ENCODE data around the gene TMEM229B.

TMEM229B gene

GRCh38 chr14:67515386-67516079 is 27.0 kb upstream of the TMEM229B start:
- DNase-seq (ENCODE audit: low read depth in 2 of 3, low spot score in 2 of 3): no peak

DNA sequence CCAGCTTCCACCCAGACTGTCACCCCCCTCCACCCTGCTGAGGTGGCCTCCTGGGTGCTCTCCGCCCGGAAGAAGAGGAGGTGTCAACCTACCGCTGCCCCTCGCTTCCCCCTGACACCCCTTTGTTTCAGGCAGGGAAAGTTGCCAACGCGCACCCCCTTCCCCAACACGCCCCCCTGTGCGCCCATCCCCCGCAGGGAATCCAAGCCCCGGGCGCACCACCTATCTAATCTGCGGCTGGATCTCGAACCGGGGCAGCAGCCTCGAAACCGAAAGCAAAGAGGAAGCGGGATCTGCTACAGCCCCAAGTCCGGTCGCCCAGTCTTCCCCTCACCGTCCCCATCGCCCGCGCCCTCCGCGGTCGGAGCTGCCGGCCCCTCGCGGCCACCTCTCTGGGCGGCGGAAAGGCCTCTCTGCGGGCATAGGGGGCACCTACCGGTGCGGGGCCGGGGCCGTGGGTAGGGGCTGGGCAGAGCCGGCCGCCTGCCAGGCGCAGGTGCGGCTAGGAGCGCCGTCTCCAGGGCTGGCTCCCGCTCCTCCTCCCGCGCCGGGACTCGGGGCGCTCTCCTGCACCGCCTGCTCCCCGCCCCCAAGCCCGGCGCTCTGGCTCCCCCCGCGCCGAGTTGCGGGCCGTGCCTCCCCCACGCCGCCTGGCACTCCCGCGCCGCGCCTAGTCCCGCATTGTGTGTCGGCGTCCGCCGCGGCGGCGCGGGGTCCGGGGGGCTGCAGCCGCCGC is 26.3 kb upstream of the TMEM229B start:
- no peak for DNase-seq (ENCODE audit: low read depth in 2 of 3, low spot score in 2 of 3)

- no peak for DNase-seq (ENCODE audit: low read depth in 2 of 3, low spot score in 2 of 3)
Observed at GRCh38 chr14:67514203-67514607, 25.7 kb upstream of the TMEM229B start.

DNA sequence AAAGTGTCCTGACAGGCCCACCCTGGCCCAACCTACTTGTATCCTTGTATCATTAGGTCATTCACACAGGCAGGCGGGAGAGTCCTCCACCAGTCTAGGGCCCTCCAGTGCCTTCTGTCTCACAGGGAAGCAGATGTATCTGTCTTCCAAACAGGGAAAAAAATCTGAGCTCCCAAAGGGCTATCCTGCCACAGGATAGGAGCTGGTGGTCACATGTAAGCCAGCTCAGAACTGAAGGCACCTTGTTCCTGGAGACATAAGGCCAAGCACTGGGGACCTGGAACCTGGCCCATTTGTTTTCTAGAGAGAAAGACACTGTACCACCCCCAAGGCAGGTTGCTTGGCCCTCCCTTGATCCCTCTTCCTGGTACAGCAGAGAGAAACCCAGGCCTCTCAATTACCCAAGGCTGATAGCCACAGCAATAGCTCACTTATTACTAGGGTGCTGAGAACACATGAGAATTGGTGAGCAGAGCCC is 25.1 kb upstream of the TMEM229B start:
- DNase-seq (ENCODE audit: low read depth in 2 of 3, low spot score in 2 of 3): no peak

DNA sequence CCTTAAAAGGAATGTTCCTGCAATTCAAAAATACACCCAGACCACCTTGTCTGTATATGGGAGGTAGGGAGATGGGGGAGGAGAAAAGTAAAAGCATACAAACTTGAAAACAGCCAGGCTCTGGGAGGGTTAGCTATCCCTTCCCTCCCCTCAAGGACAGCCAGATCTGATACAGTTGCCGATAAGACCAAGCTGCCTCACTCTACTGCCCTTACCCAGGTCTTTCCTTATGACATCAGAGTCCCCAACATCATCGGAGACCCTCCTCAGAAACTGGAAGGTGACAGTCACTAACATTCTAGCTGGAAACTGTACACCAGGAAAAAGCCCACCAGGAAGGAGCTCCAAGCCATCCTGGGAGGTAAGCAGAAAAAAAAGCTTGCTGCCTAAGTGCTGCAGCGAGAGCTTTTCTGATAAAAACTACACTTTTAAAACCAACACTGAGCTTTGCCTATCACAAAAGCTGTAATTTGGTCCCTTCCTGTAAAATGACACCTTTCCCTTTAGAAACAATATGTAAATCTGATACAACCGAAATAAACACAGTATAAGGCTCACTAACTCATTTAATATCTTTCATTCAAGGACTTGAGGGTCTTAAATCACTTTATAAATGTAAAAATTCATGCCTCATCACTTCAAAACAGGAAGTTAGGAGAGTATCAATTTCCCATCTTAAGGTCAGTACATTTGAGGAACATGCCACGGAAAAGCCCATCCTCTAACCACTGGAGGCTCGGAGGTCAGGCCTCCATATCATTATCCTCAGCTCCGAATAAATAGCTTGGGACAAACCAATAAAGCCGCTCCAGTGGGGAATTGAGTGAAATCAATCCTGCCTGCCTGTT is 24.2 kb upstream of the TMEM229B start:
- no peak for DNase-seq (ENCODE audit: low read depth in 2 of 3, low spot score in 2 of 3)

GRCh38 chr14:67510836-67511235 is 22.3 kb upstream of the TMEM229B start:
- DNase-seq (ENCODE audit: low read depth in 2 of 3, low spot score in 2 of 3): no peak

DNA sequence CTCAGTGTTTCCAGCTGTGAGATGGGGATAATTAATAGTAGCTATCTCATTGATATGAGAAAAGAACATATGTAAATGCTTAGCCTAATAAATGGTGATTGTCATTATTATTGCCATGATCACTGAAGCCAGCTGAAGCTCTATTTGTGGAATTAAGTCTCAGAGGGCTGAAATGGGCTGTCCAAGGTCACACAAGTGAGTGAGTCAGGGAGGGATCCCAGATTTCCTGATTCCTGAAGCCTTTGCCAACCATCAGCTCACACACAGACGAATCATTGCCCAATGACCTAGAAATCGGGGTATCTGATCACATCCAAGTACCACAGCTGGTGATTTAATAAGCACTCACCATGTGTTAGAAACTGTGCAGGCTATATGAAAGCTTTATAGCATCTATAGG is 21.6 kb upstream of the TMEM229B start:
- no peak for DNase-seq (ENCODE audit: low read depth in 2 of 3, low spot score in 2 of 3)

- DNase-seq (ENCODE audit: low read depth in 2 of 3, low spot score in 2 of 3): no peak
Observed at GRCh38 chr14:67508956-67509355, 20.4 kb upstream of the TMEM229B start.

DNA sequence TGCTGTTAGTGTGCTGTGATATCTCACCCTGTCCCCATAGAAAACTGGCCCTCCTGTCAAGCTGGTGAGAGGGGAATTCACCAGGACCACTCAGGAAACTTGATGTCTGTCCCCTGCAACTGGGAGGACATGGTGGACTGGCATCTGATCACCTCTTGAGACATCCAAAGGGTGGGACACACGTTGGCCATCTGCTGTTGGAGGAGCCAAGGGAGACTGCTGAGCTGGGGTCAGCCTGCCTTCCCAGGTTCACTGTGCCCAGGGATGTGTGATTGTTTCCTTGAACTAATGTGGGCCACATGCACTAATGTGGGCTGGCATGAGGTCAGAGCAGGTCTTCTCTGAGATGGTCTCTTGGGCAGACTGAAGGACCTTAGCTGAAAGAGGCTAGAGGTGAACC is 16.7 kb upstream of the TMEM229B start:
- no peak for DNase-seq (ENCODE audit: low read depth in 2 of 3, low spot score in 2 of 3)

DNA sequence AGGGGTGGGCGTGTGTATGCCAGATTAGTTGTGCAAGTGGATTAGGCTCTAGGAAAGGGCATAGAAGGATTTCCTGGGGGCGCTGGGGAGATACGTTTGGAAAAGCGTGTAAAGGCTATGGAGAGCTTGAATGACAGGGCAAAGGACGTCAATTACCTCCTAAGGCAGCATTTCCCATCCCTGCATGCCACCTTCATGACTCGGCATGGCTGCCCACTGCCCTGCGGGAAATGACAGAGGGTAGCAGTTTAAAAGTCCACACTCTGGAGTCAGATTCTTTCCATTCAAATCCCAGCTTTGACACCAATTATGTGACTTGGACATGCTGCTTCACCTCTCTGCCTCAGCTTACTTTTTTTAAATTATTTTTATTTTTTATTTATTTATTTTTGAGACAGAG is 14.8 kb upstream of the TMEM229B start:
- no peak for DNase-seq (ENCODE audit: low read depth in 2 of 3, low spot score in 2 of 3)

- no peak for DNase-seq (ENCODE audit: low read depth in 2 of 3, low spot score in 2 of 3)
Observed at GRCh38 chr14:67502867-67503266, 14.3 kb upstream of the TMEM229B start.

DNA sequence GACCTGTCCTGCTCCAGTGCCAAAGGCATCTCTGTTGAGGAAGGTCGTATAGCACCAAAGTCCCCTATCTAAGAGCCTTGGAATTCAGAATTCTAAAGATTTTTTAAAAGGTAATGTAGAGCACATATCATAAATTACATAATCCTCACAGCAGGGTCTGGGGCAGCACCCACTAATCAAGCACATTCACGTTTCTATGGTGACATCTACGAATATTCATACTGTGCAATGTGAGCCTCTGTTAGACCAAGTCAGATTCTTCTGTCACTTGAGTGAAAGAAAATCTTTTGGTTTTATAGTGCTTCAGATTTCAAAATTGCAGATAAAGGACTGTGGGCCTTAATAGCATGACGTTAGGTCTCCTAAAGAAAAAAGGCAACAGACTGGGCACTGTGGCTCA is 13.1 kb upstream of the TMEM229B start:
- DNase-seq (ENCODE audit: low read depth in 2 of 3, low spot score in 2 of 3): no peak

- DNase-seq (ENCODE audit: low read depth in 2 of 3, low spot score in 2 of 3): no peak
Observed at GRCh38 chr14:67500981-67501380, 12.5 kb upstream of the TMEM229B start.

GRCh38 chr14:67497716-67498115 is 9.2 kb upstream of the TMEM229B start:
- DNase-seq (ENCODE audit: low read depth in 2 of 3, low spot score in 2 of 3): no peak

- DNase-seq (ENCODE audit: low read depth in 2 of 3, low spot score in 2 of 3): no peak
Observed at GRCh38 chr14:67497216-67497615, 8.7 kb upstream of the TMEM229B start.

DNA sequence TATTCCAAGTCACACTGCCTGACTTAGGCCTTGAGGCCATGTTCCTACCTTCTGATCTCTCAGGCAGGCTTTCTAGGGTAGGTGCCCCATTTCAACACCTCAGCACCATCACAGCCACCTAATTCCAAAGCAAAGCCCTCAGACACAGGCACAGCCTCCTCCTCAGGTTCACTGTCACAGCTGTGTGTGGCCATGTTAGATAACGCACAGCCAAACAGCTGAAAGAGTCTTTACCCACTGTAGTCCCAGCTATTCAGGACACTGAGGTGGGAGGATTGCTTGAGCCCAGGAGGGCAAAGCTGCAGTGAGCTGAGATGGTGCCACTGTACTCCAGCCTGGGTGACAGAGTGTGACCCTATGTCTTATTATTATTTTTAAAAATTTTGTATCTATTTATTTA is 7.3 kb upstream of the TMEM229B start:
- no peak for DNase-seq (ENCODE audit: low read depth in 2 of 3, low spot score in 2 of 3)

DNA sequence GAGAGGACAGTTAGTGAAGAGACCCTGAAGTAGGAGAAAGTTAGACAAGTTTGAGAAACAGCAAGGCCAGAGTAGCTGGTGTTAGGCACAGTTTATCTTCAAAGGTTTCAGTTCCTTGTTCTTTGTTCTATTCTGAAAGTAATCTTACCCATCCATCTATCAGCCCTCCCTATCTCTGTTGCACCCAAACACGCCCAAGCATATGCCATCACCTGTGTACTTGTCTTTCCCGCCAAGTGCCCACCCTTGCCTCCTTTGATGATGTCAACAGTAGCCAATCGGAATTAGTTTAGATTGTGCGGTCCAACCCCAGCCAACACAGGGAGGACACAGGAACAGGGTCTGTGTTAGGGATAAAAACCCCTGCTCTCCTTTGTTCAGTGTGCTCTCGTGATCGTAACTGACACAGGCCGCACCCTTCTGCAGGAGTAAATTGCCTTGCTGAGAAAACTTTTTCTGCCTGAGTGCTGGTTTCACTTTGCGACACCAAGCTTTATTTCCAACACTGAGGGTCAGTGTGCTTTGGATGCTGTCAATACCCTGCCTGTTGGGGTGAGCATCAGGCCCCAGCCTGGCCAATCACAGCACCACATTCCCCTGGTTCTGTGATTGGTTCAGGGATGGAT is 4.7 kb upstream of the TMEM229B start:
- no peak for DNase-seq (ENCODE audit: low read depth in 2 of 3, low spot score in 2 of 3)

GRCh38 chr14:67492538-67492937 is 4.0 kb upstream of the TMEM229B start:
- no peak for DNase-seq (ENCODE audit: low read depth in 2 of 3, low spot score in 2 of 3)

DNA sequence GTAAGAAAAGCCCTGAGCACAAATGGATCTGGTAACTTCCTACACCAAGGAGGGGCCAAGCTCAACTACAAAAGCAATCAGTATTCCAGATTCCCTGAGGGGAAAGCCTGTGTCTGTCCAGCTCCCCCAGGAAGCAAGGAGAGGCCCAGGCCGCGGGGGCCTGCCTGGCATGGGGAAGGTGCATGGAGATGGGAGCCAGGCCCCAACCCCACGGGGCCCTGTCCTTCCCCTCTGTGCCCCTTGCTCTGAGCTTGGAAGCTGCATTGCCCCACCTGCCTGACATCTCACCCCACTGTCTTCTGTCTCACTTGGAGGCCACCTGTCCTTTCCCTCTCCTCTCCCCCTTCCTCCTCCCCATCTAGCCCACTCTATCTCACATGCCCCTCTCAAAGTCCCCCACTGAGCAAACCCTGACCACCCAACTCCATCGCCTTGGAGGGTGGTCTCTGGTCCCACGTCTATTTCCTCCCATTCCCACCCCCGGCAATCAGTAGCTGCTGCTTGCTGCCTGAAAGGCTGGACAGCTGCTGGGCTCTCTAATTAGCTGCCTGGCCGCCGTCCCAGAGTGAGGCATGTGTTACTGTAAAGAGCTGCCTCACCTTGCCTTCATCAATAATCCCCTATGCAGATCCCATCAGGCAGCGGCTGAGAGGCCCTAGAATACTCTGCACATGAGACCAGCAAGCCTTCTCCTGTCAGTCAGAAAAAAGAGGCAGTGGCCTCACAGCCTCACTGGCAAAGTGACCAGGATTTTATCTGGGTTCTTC is 3.4 kb upstream of the TMEM229B start:
- no peak for DNase-seq (ENCODE audit: low read depth in 2 of 3, low spot score in 2 of 3)

GRCh38 chr14:67491285-67491684 is 2.8 kb upstream of the TMEM229B start:
- no peak for DNase-seq (ENCODE audit: low read depth in 2 of 3, low spot score in 2 of 3)

- no peak for DNase-seq (ENCODE audit: low read depth in 2 of 3, low spot score in 2 of 3)
Observed at GRCh38 chr14:67490196-67490595, 1.7 kb upstream of the TMEM229B start.
